ENCODE data around the gene NINJ2. TPM values are rescaled to one million over a fixed set of nuclear protein-coding genes. Genes with fewer than 3 reads are reported as not detected.
"Not testable (repeated sequence)": the region's sequence is repeated elsewhere in the genome, so short reads cannot be mapped to it uniquely, and the experiment has no call there.

Gene NINJ2
- total and polyA plus RNA-seq, 9 donors: 3.2 to 6.6 (median 5.1) TPM

- Histone ChIP-seq H3K36me3 (ENCODE audit: control insufficient read depth, insufficient read depth, low read length) (no peaks in the 10 kb centered on the region), H3K27ac (ENCODE audit: low read length) (no peak overlapping the region), H3K27me3 (ENCODE audit: control insufficient read depth, insufficient read depth, low read length) (no peaks in the 10 kb centered on the region), H3K4me3 (ENCODE audit: low read length) (no peak overlapping the region), H3K4me1 (ENCODE audit: control insufficient read depth, insufficient read depth, low read length) (peaks cover 21% of the 10 kb centered on the region), H3K9me3 (replicated peaks; ENCODE audit: control insufficient read depth, low read depth, low read length) (no peaks in the 10 kb centered on the region)
- WGBS (ENCODE audit: insufficient coverage): 93% methylated on average over 3 of the region's 4 CpGs
- no peak for DNase-seq
Observed at GRCh38 chr12:580813-581212, 82.4 kb downstream of the NINJ2 start.

- Histone ChIP-seq H3K36me3 (ENCODE audit: control insufficient read depth, insufficient read depth, low read length) (no peaks in the 10 kb centered on the region), H3K4me3 (ENCODE audit: low read length) (no peak overlapping the region), H3K27me3 (ENCODE audit: control insufficient read depth, insufficient read depth, low read length) (no peaks in the 10 kb centered on the region), H3K27ac (ENCODE audit: low read length) (no peak overlapping the region), H3K4me1 (ENCODE audit: control insufficient read depth, insufficient read depth, low read length) (peaks cover 30% of the 10 kb centered on the region), H3K9me3 (replicated peaks; ENCODE audit: control insufficient read depth, low read depth, low read length) (no peaks in the 10 kb centered on the region)
- 40% methylated on average over 6 of the region's 9 CpGs for WGBS (ENCODE audit: insufficient coverage)
- DNase-seq: no peak
Observed at GRCh38 chr12:579420-580110, 83.7 kb downstream of the NINJ2 start.

- Histone ChIP-seq H3K4me3 (ENCODE audit: low read length) (no peak overlapping the region), H3K4me1 (ENCODE audit: control insufficient read depth, insufficient read depth, low read length) (peaks cover 30% of the 10 kb centered on the region), H3K27ac (ENCODE audit: low read length) (no peak overlapping the region), H3K9me3 (replicated peaks; ENCODE audit: control insufficient read depth, low read depth, low read length) (no peaks in the 10 kb centered on the region), H3K36me3 (ENCODE audit: control insufficient read depth, insufficient read depth, low read length) (no peaks in the 10 kb centered on the region), H3K27me3 (ENCODE audit: control insufficient read depth, insufficient read depth, low read length) (no peaks in the 10 kb centered on the region)
- WGBS (ENCODE audit: insufficient coverage): no CpG with 5 or more reads among the region's 7 CpGs
- peak; percentile 37 for DNase-seq
Observed at GRCh38 chr12:578748-579419, 84.4 kb downstream of the NINJ2 start.

- peaks cover 26% of the 10 kb centered on the region for H3K4me1 ChIP-seq (ENCODE audit: control insufficient read depth, insufficient read depth, low read length)
- not testable (repeated sequence) for H3K9me3 ChIP-seq (replicated peaks; ENCODE audit: control insufficient read depth, low read depth, low read length); H3K27ac ChIP-seq (ENCODE audit: low read length)
Observed at GRCh38 chr12:577994-578747, 85.1 kb downstream of the NINJ2 start.

GRCh38 chr12:576615-577110 lies 86.6 kb downstream of the NINJ2 start:
- H3K27me3 ChIP-seq (ENCODE audit: control insufficient read depth, insufficient read depth, low read length): no peaks in the 10 kb centered on the region
- no peak for DNase-seq
- no peaks in the 10 kb centered on the region for H3K36me3 ChIP-seq (ENCODE audit: control insufficient read depth, insufficient read depth, low read length)
- peaks cover 26% of the 10 kb centered on the region for H3K4me1 ChIP-seq (ENCODE audit: control insufficient read depth, insufficient read depth, low read length)
- H3K27ac ChIP-seq (ENCODE audit: low read length): peak overlapping the region; percentile 70
- 82% methylated on average over 10 of the region's 14 CpGs for WGBS (ENCODE audit: insufficient coverage)
- H3K4me3 ChIP-seq (ENCODE audit: low read length): no peak overlapping the region
- no peaks in the 10 kb centered on the region for H3K9me3 ChIP-seq (replicated peaks; ENCODE audit: control insufficient read depth, low read depth, low read length)

More at GRCh38 chr12:577994-578747, 85.1 kb downstream of the NINJ2 start:
- H3K4me3 ChIP-seq (ENCODE audit: low read length); H3K27me3 ChIP-seq (ENCODE audit: control insufficient read depth, insufficient read depth, low read length); DNase-seq; H3K36me3 ChIP-seq (ENCODE audit: control insufficient read depth, insufficient read depth, low read length): not testable (repeated sequence)
- 70% methylated on average over 10 of the region's 19 CpGs for WGBS (ENCODE audit: insufficient coverage)

GRCh38 chr12:575948-576614 lies 87.2 kb downstream of the NINJ2 start:
- Histone ChIP-seq H3K4me3 (ENCODE audit: low read length) (no peak overlapping the region), H3K27me3 (ENCODE audit: control insufficient read depth, insufficient read depth, low read length) (no peaks in the 10 kb centered on the region), H3K9me3 (replicated peaks; ENCODE audit: control insufficient read depth, low read depth, low read length) (no peaks in the 10 kb centered on the region), H3K4me1 (ENCODE audit: control insufficient read depth, insufficient read depth, low read length) (peaks cover 28% of the 10 kb centered on the region), H3K36me3 (ENCODE audit: control insufficient read depth, insufficient read depth, low read length) (no peaks in the 10 kb centered on the region), H3K27ac (ENCODE audit: low read length) (peak overlapping the region; percentile 70)
- peak; percentile 91 for DNase-seq
- 6% methylated on average over 33 of the region's 39 CpGs for WGBS (ENCODE audit: insufficient coverage)

- H3K4me1 ChIP-seq (ENCODE audit: control insufficient read depth, insufficient read depth, low read length): peaks cover 37% of the 10 kb centered on the region
- WGBS (ENCODE audit: insufficient coverage): 73% methylated on average over 7 of the region's 7 CpGs
Observed at GRCh38 chr12:575129-575502, 88.1 kb downstream of the NINJ2 start.

GRCh38 chr12:574475-575128 lies 88.6 kb downstream of the NINJ2 start:
- Histone ChIP-seq H3K4me3 (ENCODE audit: low read length) (no peak overlapping the region), H3K36me3 (ENCODE audit: control insufficient read depth, insufficient read depth, low read length) (no peaks in the 10 kb centered on the region), H3K9me3 (replicated peaks; ENCODE audit: control insufficient read depth, low read depth, low read length) (no peaks in the 10 kb centered on the region), H3K27me3 (ENCODE audit: control insufficient read depth, insufficient read depth, low read length) (no peaks in the 10 kb centered on the region), H3K4me1 (ENCODE audit: control insufficient read depth, insufficient read depth, low read length) (peaks cover 42% of the 10 kb centered on the region), H3K27ac (ENCODE audit: low read length) (no peak overlapping the region)
- no peak for DNase-seq
- 49% methylated on average over 3 of the region's 3 CpGs for WGBS (ENCODE audit: insufficient coverage)

More at GRCh38 chr12:575129-575502, 88.1 kb downstream of the NINJ2 start:
- Histone ChIP-seq H3K27ac (ENCODE audit: low read length) (no peak overlapping the region), H3K9me3 (replicated peaks; ENCODE audit: control insufficient read depth, low read depth, low read length) (no peaks in the 10 kb centered on the region), H3K4me3 (ENCODE audit: low read length) (no peak overlapping the region), H3K27me3 (ENCODE audit: control insufficient read depth, insufficient read depth, low read length) (no peaks in the 10 kb centered on the region), H3K36me3 (ENCODE audit: control insufficient read depth, insufficient read depth, low read length) (no peaks in the 10 kb centered on the region)
- peak; percentile 35 for DNase-seq

GRCh38 chr12:573232-573631 lies 90.0 kb downstream of the NINJ2 start:
- no peak for DNase-seq
- no peaks in the 10 kb centered on the region for H3K9me3 ChIP-seq (replicated peaks; ENCODE audit: control insufficient read depth, low read depth, low read length)
- no peaks in the 10 kb centered on the region for H3K27me3 ChIP-seq (ENCODE audit: control insufficient read depth, insufficient read depth, low read length)
- no peaks in the 10 kb centered on the region for H3K36me3 ChIP-seq (ENCODE audit: control insufficient read depth, insufficient read depth, low read length)
- no peak overlapping the region for H3K4me3 ChIP-seq (ENCODE audit: low read length)
- WGBS (ENCODE audit: insufficient coverage): 95% methylated on average over 4 of the region's 5 CpGs
- H3K27ac ChIP-seq (ENCODE audit: low read length): no peak overlapping the region
- peaks cover 45% of the 10 kb centered on the region for H3K4me1 ChIP-seq (ENCODE audit: control insufficient read depth, insufficient read depth, low read length)

Measured in muscle of leg (tissue), 11 donors.